HG02571 (cell line): ENCODE measurements around the gene HYCC2.
"Not testable (repeated sequence)": the region's sequence is repeated elsewhere in the genome, so short reads cannot be mapped to it uniquely, and the experiment has no call there.

Source experiments
- ATAC-seq: cut with Tn5 transposase; IDR thresholded peaks from one replicate; pipeline ENCODE4 v1.9.1; 2021; ENCODE audit warnings: mild to moderate bottlenecking, moderate library complexity; ENCODE audit not compliant: unreplicated experiment

HYCC2 gene

GRCh38 chr2:201071479-201072200, at the start of gene HYCC2, which contains the start of gene NDUFB3:
HYCC2 (minus strand) TSS chr2:201071671; CDS start chr2:201024009, 47,662 bp downstream.
NDUFB3 (plus strand) TSS chr2:201072001; CDS start chr2:201078883, 6,882 bp downstream.
- peak; percentile 99 for ATAC-seq

- ATAC-seq: no peak
Measured at GRCh38 chr2:201118961-201119854, 47.7 kb upstream of the HYCC2 start.

- ATAC-seq: peak; percentile 35
Measured at GRCh38 chr2:201118121-201118960, 46.9 kb upstream of the HYCC2 start.

GRCh38 chr2:201117735-201118094, 46.2 kb upstream of the HYCC2 start:
- not testable (repeated sequence) for ATAC-seq

- no peak for ATAC-seq
Measured at GRCh38 chr2:201116959-201117734, 45.7 kb upstream of the HYCC2 start.

GRCh38 chr2:201116115-201116958, 44.9 kb upstream of the HYCC2 start, which contains the start of gene CFLAR:
CFLAR (plus strand) TSS chr2:201116164; CDS start chr2:201129866, 13,702 bp downstream.
- peak; percentile 29 for ATAC-seq

- no peak for ATAC-seq
Measured at GRCh38 chr2:201114846-201115245, 43.4 kb upstream of the HYCC2 start.

GRCh38 chr2:201114350-201114749, 42.9 kb upstream of the HYCC2 start:
- no peak for ATAC-seq

- no peak for ATAC-seq
Measured at GRCh38 chr2:201111096-201111495, 39.6 kb upstream of the HYCC2 start.

- no peak for ATAC-seq
Measured at GRCh38 chr2:201110615-201111014, 39.1 kb upstream of the HYCC2 start.

- ATAC-seq: no peak
Measured at GRCh38 chr2:201109186-201109585, 37.7 kb upstream of the HYCC2 start.

GRCh38 chr2:201108341-201108740, 36.9 kb upstream of the HYCC2 start:
- no peak for ATAC-seq

GRCh38 chr2:201107624-201108023, 36.2 kb upstream of the HYCC2 start:
- ATAC-seq: no peak

- no peak for ATAC-seq
Measured at GRCh38 chr2:201105759-201106158, 34.3 kb upstream of the HYCC2 start.

GRCh38 chr2:201100497-201100896, 29.0 kb upstream of the HYCC2 start:
- ATAC-seq: no peak

GRCh38 chr2:201093573-201093972, 22.1 kb upstream of the HYCC2 start:
- no peak for ATAC-seq

- no peak for ATAC-seq
Measured at GRCh38 chr2:201090574-201090973, 19.1 kb upstream of the HYCC2 start.

GRCh38 chr2:201084863-201085262, 13.4 kb upstream of the HYCC2 start:
- ATAC-seq: no peak

GRCh38 chr2:201074996-201075395, 3.5 kb upstream of the HYCC2 start:
- no peak for ATAC-seq
